B cell (primary cell): ENCODE data around the gene DCUN1D2. TPM values are rescaled to one million over a fixed set of nuclear protein-coding genes. Genes with fewer than 3 reads are reported as not detected.

Source experiments
- ATAC-seq: fragments of 200-7000 bp; cut with Tn5 transposase; one replicate; pipeline ENCODE4 v1.10.0; 2021; ENCODE audit warnings: low read depth, mild to moderate bottlenecking, moderate number of reproducible peaks, moderate library complexity
- CTCF ChIA-PET: fragments of 350-600 bp; sonication (Branson Sonifier 250); formaldehyde crosslinking; loops from one replicate; lab custom pipeline; 2021; ENCODE audit warnings: antibody characterized with exemption, inconsistent platforms; lab: Charles Lee
- POLR2A ChIA-PET: fragments of 350-600 bp; sonication (Branson Sonifier 250); formaldehyde crosslinking; loops from one replicate; lab custom pipeline; 2021; ENCODE audit warnings: antibody characterized with exemption; lab: Charles Lee
- DNase-seq: peaks from one replicate; pipeline ENCODE4 v3.0.0; 2013
- H2AFZ ChIP-seq: 2 replicates; pipeline ENCODE4 v1.6.1; 2012; ENCODE audit warnings: mild to moderate bottlenecking, low read depth, low read length; ENCODE audit not compliant: insufficient read depth, poor library complexity, severe bottlenecking
- H3K27ac ChIP-seq, 2 donors: 1 replicate in 1 of 2; 2 replicates in 1 of 2; pipeline ENCODE4 v1.5.1; 2012 to 2013; ENCODE audit warnings: low read length in 2 of 2, mild to moderate bottlenecking in 2 of 2, moderate library complexity in 1 of 2
- H3K27me3 ChIP-seq, 4 experiments: fragments of 200-600 bp in 1 of 4; sonication (generic) in 1 of 4; replicated peaks in 1 of 4; 1 replicate in 2 of 4; 2 replicates in 2 of 4; pipeline versions ENCODE4 v1.6.1 to v1.7.0; 2013 to 2016; ENCODE audit warnings: low read length in 3 of 4, mild to moderate bottlenecking in 2 of 4, mixed read lengths in 1 of 4, moderate library complexity in 1 of 4; ENCODE audit not compliant: insufficient read depth in 4 of 4, control insufficient read depth in 3 of 4; ENCODE audit errors: control extremely low read depth in 1 of 4
- H3K36me3 ChIP-seq, 2 experiments: replicated peaks in 1 of 2; 1 replicate in 1 of 2; 2 replicates in 1 of 2; pipeline versions ENCODE4 v1.6.1 to v1.7.1; 2013; ENCODE audit warnings: low read length in 1 of 2; ENCODE audit not compliant: insufficient read depth in 2 of 2, control insufficient read depth in 1 of 2; ENCODE audit errors: control extremely low read depth in 1 of 2, extremely low read depth in 1 of 2
- H3K4me1 ChIP-seq, 2 donors: fragments of 200-600 bp in 1 of 2; sonication (generic) in 1 of 2; 1 replicate in 1 of 2; 2 replicates in 1 of 2; pipeline versions ENCODE4 v1.5.1 to v1.6.1; 2013 to 2017; ENCODE audit warnings: low read length in 2 of 2; ENCODE audit not compliant: control insufficient read depth in 2 of 2, insufficient read depth in 2 of 2
- H3K4me2 ChIP-seq: replicated peaks from 2 replicates; pipeline ENCODE3; 2012; ENCODE audit warnings: mild to moderate bottlenecking, low read depth, low read length; ENCODE audit not compliant: poor library complexity, severe bottlenecking
- H3K4me3 ChIP-seq, 5 experiments: fragments of 200-600 bp in 1 of 5; sonication (generic) in 1 of 5; 1 replicate in 3 of 5; 2 replicates in 2 of 5; pipeline versions ENCODE4 v1.5.1 to v1.7.0; 2011 to 2016; ENCODE audit warnings: low read length in 4 of 5, mild to moderate bottlenecking in 4 of 5, low read depth in 2 of 5, control low read depth in 1 of 5, moderate library complexity in 1 of 5; ENCODE audit not compliant: insufficient read depth in 1 of 5; ENCODE audit errors: control extremely low read depth in 1 of 5, extremely low read depth in 1 of 5
- H3K79me2 ChIP-seq: fragments of 200-600 bp; sonication (generic); one replicate; pipeline ENCODE4 v1.6.0; 2016; ENCODE audit warnings: low read length; ENCODE audit not compliant: control insufficient read depth, insufficient read depth
- H3K9ac ChIP-seq: fragments of 200-600 bp; sonication (generic); 2 replicates; pipeline ENCODE4 v1.6.1; 2017; ENCODE audit warnings: mild to moderate bottlenecking, low read length, moderate library complexity
- H3K9me3 ChIP-seq, 3 donors: one replicate each; pipeline versions ENCODE4 v1.6.1 to v1.7.1; 2013; ENCODE audit warnings: low read length in 2 of 3; ENCODE audit not compliant: control insufficient read depth in 2 of 3, insufficient read depth in 1 of 3; ENCODE audit errors: control extremely low read depth in 1 of 3
- H4K20me1 ChIP-seq: 2 replicates; pipeline ENCODE4 v1.6.0; 2012; ENCODE audit warnings: mild to moderate bottlenecking, low read length; ENCODE audit not compliant: insufficient read depth, control insufficient read depth, poor library complexity, severe bottlenecking
- H3K27ac Mint-ChIP-seq: one replicate; pipeline ENCODE4 v1.8.0; 2021; ENCODE audit warnings: mixed read lengths
- H3K27me3 Mint-ChIP-seq: one replicate; pipeline ENCODE4 v1.8.0; 2021; ENCODE audit warnings: mixed read lengths
- H3K4me1 Mint-ChIP-seq: one replicate; pipeline ENCODE4 v1.8.0; 2021; ENCODE audit warnings: mixed read lengths
- H3K4me3 Mint-ChIP-seq: one replicate; pipeline ENCODE4 v1.8.0; 2021; ENCODE audit warnings: mixed read lengths
- H3K9me3 Mint-ChIP-seq: one replicate; pipeline ENCODE4 v1.8.0; 2022; ENCODE audit warnings: mixed read lengths; ENCODE audit not compliant: insufficient read depth
- CTCF ChIP-seq: fragments of 200-600 bp; IDR thresholded peaks from one replicate; pipeline ENCODE4 v1.8.0; 2022; ENCODE audit warnings: antibody characterized with exemption, mild to moderate bottlenecking
- EZH2 ChIP-seq: IDR thresholded peaks from 2 replicates; pipeline ENCODE4 v1.6.1; 2012; ENCODE audit warnings: borderline replicate concordance, low read depth, mild to moderate bottlenecking, moderate library complexity, low read length; ENCODE audit not compliant: insufficient read depth, poor library complexity, severe bottlenecking
- WGBS: methylation state at CpG from one replicate; pipeline ENCODE4 v1.1.5; 2013; ENCODE audit warnings: missing lambda C conversion rate; ENCODE audit not compliant: insufficient coverage; 5-methylcytosine and 5-hydroxymethylcytosine counted together
- intact Hi-C: fragments of 100-400 bp; cut with micrococcal nuclease; formaldehyde crosslinking; loops from one replicate; pipeline ENCODE4 v1.10.0; 2022
- polyA plus RNA-seq: library from polyadenylated mRNA; depleted of rRNA; stranded (reverse); fragments of >200 nt; gene quantifications from 2 replicates; pipeline ENCODE4 v1.2.3, GENCODE V29; 2012
- total RNA-seq, 2 donors: library from RNA; stranded (reverse); fragments of 120-200 nt in 1 of 2; gene quantifications; 1 replicate in 1 of 2; 2 replicates in 1 of 2; pipeline versions ENCODE4 v1.2.3 to v1.2.4, GENCODE V29; 2013 to 2022

The DCUN1D2 gene
- total and polyA plus RNA-seq, 2 donors (not counting 1 experiment from before 2014, with no cell fraction given) = 15.3 to 41.3 TPM

- H3K27me3 Mint-ChIP-seq = no peaks in the 10 kb centered on the region
- Histone ChIP-seq H3K27me3 (no peaks in the 10 kb centered on the region), H2AFZ (no peak overlapping the region), H4K20me1 (no peaks in the 10 kb centered on the region), H3K79me2 (no peaks in the 10 kb centered on the region), H3K27ac (no peak overlapping the region), H3K4me3 (no peak overlapping the region), H3K9ac (no peak overlapping the region), H3K9me3 (no peaks in the 10 kb centered on the region), H3K4me1 (no peaks in the 10 kb centered on the region), H3K4me2 (no peak overlapping the region), H3K36me3 (peaks cover 0 to 35% of the 10 kb centered on the region in 2 experiments)
- H3K27ac Mint-ChIP-seq = no peak overlapping the region
- WGBS = 89% methylated on average over 21 of the region's 23 CpGs
- intact Hi-C loops = no loop called here
- TF ChIP-seq EZH2 (no peak), CTCF (no peak)
- no peak overlapping the region for H3K4me3 Mint-ChIP-seq
- ChIA-PET CTCF (interaction anchor here (0.9 kb wide), 2 partner anchors 102 to 104 kb away, joined by 3 read pairs; no protein-coding TSS in a partner anchor), POLR2A (no interaction called here)
- no peaks in the 10 kb centered on the region for H3K9me3 Mint-ChIP-seq
- H3K4me1 Mint-ChIP-seq = no peaks in the 10 kb centered on the region
- ATAC-seq (no peak), DNase-seq (no peak)
Observed at GRCh38 chr13:113458253-113459065, 32.1 kb downstream of the DCUN1D2 start.

GRCh38 chr13:113457510-113457909 lies 33.0 kb downstream of the DCUN1D2 start:
- H3K79me2 ChIP-seq = no peaks in the 10 kb centered on the region
- intact Hi-C loops = no loop called here
- ATAC-seq (no peak), DNase-seq (no peak)
- no peak overlapping the region for H3K4me2 ChIP-seq
- no peak overlapping the region for H3K27ac ChIP-seq
- H3K9me3 ChIP-seq = no peaks in the 10 kb centered on the region
- no peaks in the 10 kb centered on the region for H4K20me1 ChIP-seq
- TF ChIP-seq CTCF = no peak
- no peak for TF ChIP-seq EZH2
- no peaks in the 10 kb centered on the region for H3K27me3 ChIP-seq
- 98% methylated on average over 18 of the region's 27 CpGs for WGBS
- H3K9ac ChIP-seq = no peak overlapping the region
- H3K4me3 Mint-ChIP-seq = no peak overlapping the region
- H3K4me1 Mint-ChIP-seq = no peaks in the 10 kb centered on the region
- no peaks in the 10 kb centered on the region for H3K27me3 Mint-ChIP-seq
- H3K36me3 ChIP-seq = peaks cover 0 to 35% of the 10 kb centered on the region in 2 experiments
- no peak overlapping the region for H2AFZ ChIP-seq
- no peaks in the 10 kb centered on the region for H3K9me3 Mint-ChIP-seq
- no peak overlapping the region for H3K4me3 ChIP-seq
- POLR2A ChIA-PET = no interaction called here
- CTCF ChIA-PET = interaction anchor here (0.9 to 1.4 kb wide), 3 partner anchors 103 to 105 kb away, joined by 3 to 5 read pairs (median 3); no protein-coding TSS in a partner anchor
- no peaks in the 10 kb centered on the region for H3K4me1 ChIP-seq
- H3K27ac Mint-ChIP-seq = no peak overlapping the region
